H1 (cell line): Measurements from ENCODE around the gene KCNQ1. TPM values are rescaled to one million over a fixed set of nuclear protein-coding genes. Genes with fewer than 3 reads are reported as not detected.
A peak's percentile ranks its signal among the peaks of the same experiment; 100 is the strongest.

Experiments used
- CTCF ChIA-PET: fragments of 300-600 bp; sonication (Branson Sonifier 250); formaldehyde crosslinking; loops from one replicate; lab custom pipeline; 2021; ENCODE audit not compliant: partially characterized antibody; lab: Charles Lee
- POLR2A ChIA-PET: fragments of 300-600 bp; sonication (Branson Sonifier 250); formaldehyde crosslinking; loops from one replicate; lab custom pipeline; 2021; ENCODE audit warnings: inconsistent platforms; ENCODE audit not compliant: partially characterized antibody; lab: Charles Lee
- DNase-seq, 2 experiments: peaks; one replicate each; pipeline versions ENCODE4 v3.0.0 to v3.0.0-alpha.2; 2010 to 2022; ENCODE audit warnings: low spot score in 2 of 2, low read depth in 1 of 2, mixed read lengths in 1 of 2
- FAIRE-seq: peaks from 2 replicates; lab custom pipeline; 2011; peaks lifted over from hg19 to GRCh38; lab: Jason Lieb, UNC
- H2AFZ ChIP-seq: 2 replicates; pipeline ENCODE4 v1.8.1; 2012; ENCODE audit warnings: low read length, inconsistent platforms
- H2AK5ac ChIP-seq: 2 replicates; pipeline ENCODE4 v1.6.1; 2013; ENCODE audit warnings: low read depth, low read length
- H2BK120ac ChIP-seq: replicated peaks from 2 replicates; pipeline ENCODE3; 2013; ENCODE audit warnings: low read depth, low read length, inconsistent platforms
- H2BK12ac ChIP-seq: 2 replicates; pipeline ENCODE4 v1.6.1; 2013; ENCODE audit warnings: low read depth, low read length
- H2BK15ac ChIP-seq: 2 replicates; pipeline ENCODE4 v1.6.1; 2013; ENCODE audit warnings: low read length
- H2BK20ac ChIP-seq: 2 replicates; pipeline ENCODE4 v1.6.1; 2013; ENCODE audit warnings: low read length
- H2BK5ac ChIP-seq: 2 replicates; pipeline ENCODE4 v1.6.1; 2013; ENCODE audit warnings: low read depth, low read length
- H3K14ac ChIP-seq: 2 replicates; pipeline ENCODE4 v1.6.1; 2013; ENCODE audit warnings: inconsistent platforms; ENCODE audit not compliant: insufficient read length
- H3K18ac ChIP-seq: 2 replicates; pipeline ENCODE4 v1.6.1; 2013; ENCODE audit warnings: low read length; ENCODE audit errors: extremely low read depth
- H3K23ac ChIP-seq: 2 replicates; pipeline ENCODE4 v1.6.1; 2013; ENCODE audit warnings: inconsistent platforms; ENCODE audit not compliant: insufficient read length
- H3K23me2 ChIP-seq: 2 replicates; pipeline ENCODE4 v1.6.1; 2013; ENCODE audit warnings: low read depth, low read length
- H3K27ac ChIP-seq: 2 replicates; pipeline ENCODE4 v1.6.1; 2011; ENCODE audit warnings: low read depth, low read length, inconsistent platforms
- H3K27me3 ChIP-seq, 4 experiments: replicated peaks in 1 of 4; 1 replicate in 1 of 4; 2 replicates in 3 of 4; pipeline versions ENCODE4 v1.6.1 to v1.8.1; 2011 to 2013; ENCODE audit warnings: low read length in 3 of 4, mild to moderate bottlenecking in 3 of 4, inconsistent platforms in 2 of 4, mixed read lengths in 2 of 4, moderate library complexity in 1 of 4; ENCODE audit not compliant: control insufficient read depth in 3 of 4, insufficient read depth in 3 of 4; ENCODE audit errors: extremely low read depth in 1 of 4
- H3K36me3 ChIP-seq, 4 experiments: 2 replicates each; pipeline versions ENCODE4 v1.6.1 to v1.8.1; 2011 to 2013; ENCODE audit warnings: mild to moderate bottlenecking in 4 of 4, low read length in 3 of 4, moderate library complexity in 2 of 4, control low read depth in 1 of 4, inconsistent platforms in 1 of 4; ENCODE audit not compliant: insufficient read depth in 4 of 4, control insufficient read depth in 2 of 4
- H3K4ac ChIP-seq: replicated peaks from 2 replicates; pipeline ENCODE3; 2013; ENCODE audit warnings: low read length, low read depth, mixed read lengths, inconsistent platforms; ENCODE audit not compliant: insufficient read length
- H3K4me1 ChIP-seq, 4 experiments: replicated peaks in 1 of 4; 1 replicate in 1 of 4; 2 replicates in 3 of 4; pipeline versions ENCODE4 v1.6.1 to v1.8.1; 2011 to 2013; ENCODE audit warnings: low read length in 3 of 4, inconsistent platforms in 2 of 4, mixed read lengths in 1 of 4; ENCODE audit not compliant: insufficient read depth in 4 of 4, control insufficient read depth in 3 of 4
- H3K4me2 ChIP-seq, 2 experiments: 2 replicates each; pipeline versions ENCODE4 v1.6.1 to v1.8.1; 2011 to 2013; ENCODE audit warnings: low read depth in 2 of 2, low read length in 2 of 2, control low read depth in 1 of 2, inconsistent platforms in 1 of 2, mild to moderate bottlenecking in 1 of 2; ENCODE audit not compliant: insufficient read depth in 1 of 2
- H3K4me3 ChIP-seq, 4 experiments: fragments of 200-600, 300-600 bp in 1 of 4; sonication (generic), shearing (Covaris generic), sonication (Bioruptor Twin) in 1 of 4; 2 replicates each; pipeline versions ENCODE4 v1.5.1 to v1.8.1; 2011 to 2016; ENCODE audit warnings: low read length in 4 of 4, low read depth in 3 of 4, control low read depth in 2 of 4, inconsistent platforms in 2 of 4, mild to moderate bottlenecking in 2 of 4, mixed read lengths in 1 of 4, moderate library complexity in 1 of 4; ENCODE audit not compliant: insufficient read depth in 2 of 4; ENCODE audit errors: extremely low read depth in 1 of 4
- H3K56ac ChIP-seq: replicated peaks from 2 replicates; pipeline ENCODE3; 2013; ENCODE audit warnings: low read depth, mild to moderate bottlenecking, mixed read lengths, low read length, inconsistent platforms; ENCODE audit not compliant: insufficient read length
- H3K79me1 ChIP-seq: 2 replicates; pipeline ENCODE4 v1.6.1; 2013; ENCODE audit warnings: low read depth, low read length, control low read depth
- H3K79me2 ChIP-seq, 2 experiments: 2 replicates each; pipeline versions ENCODE4 v1.6.1 to v1.8.1; 2012 to 2013; ENCODE audit warnings: low read length in 2 of 2, mild to moderate bottlenecking in 2 of 2, inconsistent platforms in 1 of 2; ENCODE audit not compliant: insufficient read depth in 2 of 2, control insufficient read depth in 1 of 2
- H3K9ac ChIP-seq, 4 experiments: replicated peaks in 1 of 4; 1 replicate in 1 of 4; 2 replicates in 3 of 4; pipeline versions ENCODE4 v1.6.1 to v1.8.1; 2011 to 2013; ENCODE audit warnings: low read depth in 3 of 4, low read length in 3 of 4, control low read depth in 2 of 4, mild to moderate bottlenecking in 2 of 4, moderate library complexity in 2 of 4, inconsistent platforms in 1 of 4; ENCODE audit errors: extremely low read depth in 1 of 4
- H3K9me3 ChIP-seq, 2 experiments: 2 replicates each; pipeline versions ENCODE4 v1.6.1 to v1.8.1; 2012 to 2013; ENCODE audit warnings: mild to moderate bottlenecking in 2 of 2, moderate library complexity in 2 of 2, control low read depth in 1 of 2, inconsistent platforms in 1 of 2, low read depth in 1 of 2, low read length in 1 of 2, mixed read lengths in 1 of 2; ENCODE audit not compliant: insufficient read depth in 2 of 2
- H4K20me1 ChIP-seq, 2 experiments: replicated peaks in 1 of 2; 2 replicates each; pipeline versions ENCODE3 to v1.8.1; 2011 to 2013; ENCODE audit warnings: inconsistent platforms in 2 of 2, low read length in 2 of 2, mild to moderate bottlenecking in 1 of 2; ENCODE audit not compliant: insufficient read depth in 2 of 2, control insufficient read depth in 1 of 2
- H4K5ac ChIP-seq: 2 replicates; pipeline ENCODE4 v1.6.1; 2013; ENCODE audit warnings: low read length, low read depth, mixed read lengths, inconsistent platforms; ENCODE audit not compliant: insufficient read length
- H4K8ac ChIP-seq: 2 replicates; pipeline ENCODE4 v1.8.0; 2013; ENCODE audit warnings: mild to moderate bottlenecking, moderate library complexity, low read length, inconsistent platforms; ENCODE audit not compliant: insufficient read depth; ENCODE audit errors: extremely low read depth
- H4K91ac ChIP-seq: replicated peaks from 2 replicates; pipeline ENCODE3; 2013; ENCODE audit warnings: low read length, mixed read lengths, inconsistent platforms; ENCODE audit not compliant: insufficient read length
- BACH1 ChIP-seq: IDR thresholded peaks from 2 replicates; pipeline ENCODE4 v1.6.1; 2012; ENCODE audit warnings: low read length, improper control_type of control experiment
- CEBPB ChIP-seq: IDR thresholded peaks from 2 replicates; pipeline ENCODE4 v1.6.1; 2012; ENCODE audit warnings: low read depth, low read length
- CHD1 ChIP-seq: IDR thresholded peaks from 2 replicates; pipeline ENCODE4 v1.6.1; 2012; ENCODE audit warnings: low read depth, low read length, improper control_type of control experiment
- CHD2 ChIP-seq: IDR thresholded peaks from 2 replicates; pipeline ENCODE4 v1.6.1; 2012; ENCODE audit warnings: low read length, improper control_type of control experiment
- KDM1A ChIP-seq: fragments of 200-600, 300-600 bp; sonication (generic); IDR thresholded peaks from 2 replicates; pipeline ENCODE4 v1.7.1; 2016; ENCODE audit warnings: mild to moderate bottlenecking, low read length, borderline replicate concordance
- KDM4A ChIP-seq: IDR thresholded peaks from one replicate; pipeline ENCODE4 v1.7.1; 2012; ENCODE audit warnings: low read depth, mild to moderate bottlenecking, moderate library complexity, low read length, inconsistent platforms; ENCODE audit not compliant: severe bottlenecking
- MAFK ChIP-seq: IDR thresholded peaks from 2 replicates; pipeline ENCODE4 v1.6.1; 2012; ENCODE audit warnings: low read depth, mild to moderate bottlenecking, improper control_type of control experiment, low read length
- NRF1 ChIP-seq: IDR thresholded peaks from 2 replicates; pipeline ENCODE4 v1.6.1; 2011; ENCODE audit warnings: mild to moderate bottlenecking, low read depth, low read length, improper control_type of control experiment
- WGBS, 2 experiments: shearing (Covaris generic) in 1 of 2; methylation state at CpG; one replicate each; pipeline versions ENCODE4 v1.1.6 to v1.1.7; 2013 to 2015; ENCODE audit warnings: low lambda C conversion rate in 2 of 2, mixed read lengths in 2 of 2, inconsistent platforms in 1 of 2, low coverage in 1 of 2, missing lambda C conversion rate in 1 of 2; ENCODE audit not compliant: insufficient replicate concordance in 2 of 2, insufficient coverage in 1 of 2, insufficient read length in 1 of 2; ENCODE audit errors: extremely low coverage in 1 of 2, missing lambda C conversion rate in 1 of 2; 5-methylcytosine and 5-hydroxymethylcytosine counted together
- polyA plus RNA-seq, 7 experiments: library from polyadenylated mRNA; depleted of rRNA in 3 of 7; stranded (reverse) in 5 of 7; unstranded in 2 of 7; fragments of >200 nt in 5 of 7; fragments of 200-250 nt in 2 of 7; gene quantifications; 1 replicate in 5 of 7; 2 replicates in 1 of 7; 4 replicates in 1 of 7; pipeline versions ENCODE4 v1.2.1 to v1.2.3, GENCODE V29; 2011 to 2013; ENCODE audit warnings: missing spikeins in 2 of 7, mixed read lengths in 2 of 7
- total RNA-seq: library from RNA; stranded (reverse); fragmentation: NEBNext Ultra II Directional; extraction: Animal tissue kit (Norgen Biotek cat#: 25700); gene quantifications from 2 replicates; pipeline ENCODE4 v1.2.1, GENCODE V29; 2021

KCNQ1 gene
- total and polyA plus RNA-seq, 2 of the 8 experiments (the other 6 are each of a cell fraction or from before 2014, with no cell fraction given), result 1.9 to 2.0 TPM

DNA sequence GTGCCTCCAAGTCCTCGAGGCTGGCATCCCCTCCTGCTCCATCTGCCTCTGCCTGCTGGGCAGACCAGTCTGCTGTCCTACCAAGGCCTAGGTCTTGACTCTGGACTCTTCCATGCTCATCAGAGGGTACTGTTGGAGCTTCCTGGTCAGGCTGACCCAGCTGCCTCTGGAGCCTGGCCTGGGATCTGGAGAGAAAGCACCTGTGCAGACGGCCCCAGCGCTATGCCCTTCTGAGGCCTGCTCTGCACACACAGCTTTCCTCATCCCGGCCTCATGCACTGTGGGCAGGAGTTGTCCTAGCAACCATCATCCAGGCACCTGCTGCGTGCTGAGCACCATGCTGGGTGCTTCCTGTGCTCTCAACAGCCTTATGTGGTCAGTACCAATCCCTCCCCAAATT is 369.9 kb downstream of the KCNQ1 start:
- H2BK15ac ChIP-seq, result no peak overlapping the region
- H3K23me2 ChIP-seq, result peaks cover 10% of the 10 kb centered on the region; the same call in 1 of the 2 replicates
- DNase-seq (no peak), FAIRE-seq (no peak)
- no peak overlapping the region for H4K5ac ChIP-seq
- H2AK5ac ChIP-seq, result peak overlapping the region; percentile 65; the same call in 1 of the 2 replicates
- no peak overlapping the region for H2AFZ ChIP-seq
- no peak overlapping the region for H4K8ac ChIP-seq
- H3K4ac ChIP-seq, result no peak overlapping the region
- no peak overlapping the region for H3K14ac ChIP-seq
- H3K9ac ChIP-seq, result no peak overlapping the region
- no peak overlapping the region for H3K27ac ChIP-seq
- no peaks in the 10 kb centered on the region for H3K36me3 ChIP-seq
- peaks cover 0 to 14% (median 6%) of the 10 kb centered on the region in 4 experiments; a peak in 5 of 7 replicates for H3K4me1 ChIP-seq
- no peak overlapping the region for H3K18ac ChIP-seq
- H2BK12ac ChIP-seq, result no peak overlapping the region; the same call in 1 of the 2 replicates
- ChIA-PET POLR2A (no interaction called here), CTCF (interaction anchor here (0.6 to 1.3 kb wide), 7 partner anchors 12 to 395 kb away, joined by 3 to 5 read pairs (median 3); no protein-coding TSS in a partner anchor)
- 0 out of 2 replicates have a peak overlapping the region, but pooled peaks have one; percentile 43 for H2BK20ac ChIP-seq
- no peak overlapping the region for H2BK120ac ChIP-seq
- no peak overlapping the region for H3K4me2 ChIP-seq
- no peak overlapping the region for H3K23ac ChIP-seq
- peak overlapping the region; percentile 17 for H3K56ac ChIP-seq
- WGBS, 2 experiments, result 98% methylated on average over 5 of the region's 5 CpGs; no CpG with 5 or more reads in 1 of the 2 experiments
- peaks cover 9 to 10% of the 10 kb centered on the region in 2 experiments for H3K9me3 ChIP-seq
- no peaks in the 10 kb centered on the region for H3K79me2 ChIP-seq
- H3K4me3 ChIP-seq, result no peak overlapping the region
- H4K91ac ChIP-seq, result no peak overlapping the region
- H3K27me3 ChIP-seq, result peaks cover 0 to 30% (median 14%) of the 10 kb centered on the region in 4 experiments; a peak in 6 of 7 replicates
- TF ChIP-seq CHD1 (no peak), CHD2 (no peak), KDM4A (no peak), MAFK (no peak), BACH1 (no peak), NRF1 (no peak), KDM1A (no peak), CEBPB (no peak)
- no peaks in the 10 kb centered on the region for H3K79me1 ChIP-seq
- no peak overlapping the region for H2BK5ac ChIP-seq
- H4K20me1 ChIP-seq, result peaks cover 0 to 2% of the 10 kb centered on the region in 2 experiments
